GM23248 (cell line): ENCODE data around the gene LLGL2.

Source experiments
- EZH2 ChIP-seq: fragments of 200-600 bp; sonication (generic); IDR thresholded peaks from 2 replicates; pipeline ENCODE4 v1.6.1; 2018; ENCODE audit warnings: antibody characterized with exemption, mild to moderate bottlenecking; ENCODE audit not compliant: insufficient read depth, poor library complexity, severe bottlenecking
- EZH2phosphoT487 ChIP-seq: fragments of 200-600 bp; sonication (generic); IDR thresholded peaks from 2 replicates; pipeline ENCODE4 v1.6.1; 2018; ENCODE audit warnings: antibody characterized with exemption, moderate library complexity, mild to moderate bottlenecking, low read depth; ENCODE audit not compliant: insufficient read depth

GRCh38 chr17:75551266-75551665 is 25.8 kb downstream of the LLGL2 start:
- TF ChIP-seq EZH2phosphoT487 = no peak
- TF ChIP-seq EZH2 = no peak
